ENCODE measurements around the gene KDM4C.

KDM4C gene

DNA sequence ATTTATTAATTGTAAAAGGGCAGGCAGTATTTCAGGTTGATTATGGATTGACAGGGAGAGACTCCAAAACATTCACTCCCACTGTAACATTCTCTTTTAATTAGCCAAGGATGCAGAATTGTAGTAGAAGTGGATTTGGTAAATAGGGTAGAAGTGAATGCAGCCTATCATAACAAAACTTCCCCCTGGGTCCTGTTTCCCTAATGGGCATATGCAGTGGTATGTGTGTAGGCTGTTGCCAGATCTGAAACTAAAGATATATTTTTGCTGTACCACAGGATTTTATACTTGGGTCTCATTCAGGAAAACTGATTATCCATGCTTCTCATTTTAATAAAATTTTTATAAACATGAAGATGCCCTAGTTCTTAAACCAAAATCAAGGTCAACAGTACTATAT lies 351.2 kb downstream of the KDM4C start:
- no peak for DNase-seq

DNA sequence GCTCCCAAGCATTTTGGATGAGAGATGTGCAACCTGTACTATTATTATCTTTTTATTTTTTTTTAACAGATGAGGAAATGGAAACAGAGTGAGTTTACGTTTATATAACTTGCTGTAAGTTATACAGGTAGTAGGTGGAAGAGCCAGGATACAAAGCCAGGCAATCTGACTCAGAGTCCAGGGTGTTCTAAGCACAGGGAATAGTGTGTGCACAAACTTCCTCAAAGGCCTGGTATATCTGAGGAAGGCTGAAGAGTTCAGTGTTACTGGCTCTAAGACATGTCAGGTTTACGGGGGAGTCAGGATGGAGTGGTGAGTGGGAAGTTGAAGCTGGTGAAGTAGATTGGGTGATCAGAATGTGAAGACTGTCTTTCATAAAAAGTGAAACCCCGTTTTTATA lies 353.6 kb downstream of the KDM4C start:
- no peak for DNase-seq

DNA sequence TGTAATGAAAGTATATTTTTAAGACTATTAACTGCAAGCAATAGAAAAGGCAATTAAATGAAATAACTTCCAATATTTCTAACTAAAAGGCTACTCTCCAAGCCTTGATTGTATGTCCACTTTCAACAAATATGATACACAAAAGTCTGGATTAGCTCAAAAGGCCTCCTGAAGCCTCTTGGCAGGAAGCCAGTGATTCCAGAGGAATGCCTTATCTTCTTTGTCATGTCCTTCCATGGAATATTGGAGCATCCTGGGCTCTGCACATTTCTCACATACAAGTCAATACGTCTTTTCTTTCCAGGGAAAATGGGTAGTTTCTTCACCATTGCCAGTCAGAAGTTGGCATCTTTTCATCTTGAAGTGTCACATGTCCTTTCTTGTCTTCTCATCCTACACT lies 357.8 kb downstream of the KDM4C start:
- DNase-seq, result no peak

DNA sequence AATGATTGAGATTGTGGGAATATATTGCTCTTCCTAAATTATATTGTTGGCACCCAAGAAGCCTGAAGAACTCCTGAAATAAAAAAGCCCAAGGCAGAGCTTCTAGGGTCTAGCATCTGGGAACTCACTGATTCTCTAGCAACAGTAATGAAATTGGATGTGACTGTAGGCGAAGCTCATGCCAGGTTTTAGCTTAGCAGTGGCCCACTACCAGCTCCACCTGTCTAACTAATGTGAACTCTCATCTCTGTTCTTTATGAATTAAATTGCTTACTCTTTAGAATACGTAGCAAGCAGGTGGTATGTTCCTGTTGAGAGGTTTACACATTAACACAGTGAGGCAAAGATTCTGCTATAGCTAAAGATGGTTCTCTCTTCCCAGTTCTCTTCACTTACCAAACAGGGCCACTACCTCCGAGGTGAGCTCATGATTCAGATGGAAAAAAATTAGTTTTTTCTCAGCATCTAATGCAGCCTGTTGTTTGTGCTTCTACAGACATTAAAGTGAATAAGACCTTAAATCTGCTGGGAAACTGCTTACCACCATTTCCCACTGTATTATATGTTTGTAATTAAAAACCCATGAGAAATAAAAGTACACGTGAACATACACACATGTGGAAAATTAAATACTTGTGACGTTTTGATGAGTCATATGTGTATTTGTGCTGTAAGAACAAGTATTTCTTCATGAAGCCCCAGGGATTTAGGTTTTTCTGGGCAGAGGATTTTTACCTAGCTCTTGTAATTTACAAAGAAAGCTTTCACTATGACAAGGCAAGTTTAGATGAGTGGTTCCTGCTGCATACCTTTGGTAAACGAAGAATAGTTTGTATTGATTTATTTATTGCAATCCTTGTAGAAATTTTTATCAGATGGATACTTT lies 360.1 kb downstream of the KDM4C start:
- no peak for DNase-seq

DNA sequence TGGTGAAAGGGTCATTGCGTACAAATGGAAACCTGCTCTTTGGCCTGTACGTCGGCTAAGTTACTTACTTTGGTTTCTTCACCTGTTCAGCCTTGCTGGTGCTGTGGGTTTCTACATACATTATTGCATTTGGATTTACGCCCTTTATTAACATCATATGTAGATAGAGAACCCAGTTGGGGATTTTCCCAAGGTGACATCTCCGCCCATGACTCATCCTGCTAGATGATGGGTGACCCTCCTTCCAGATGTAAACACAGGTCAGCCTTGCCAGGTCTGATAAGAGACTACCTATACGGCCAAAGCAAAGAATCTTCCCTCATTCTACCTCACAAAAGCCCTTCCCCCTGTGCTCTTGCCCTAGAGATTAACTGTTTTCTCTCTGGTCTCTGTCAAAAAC lies 360.9 kb downstream of the KDM4C start:
- DNase-seq, result no peak

DNA sequence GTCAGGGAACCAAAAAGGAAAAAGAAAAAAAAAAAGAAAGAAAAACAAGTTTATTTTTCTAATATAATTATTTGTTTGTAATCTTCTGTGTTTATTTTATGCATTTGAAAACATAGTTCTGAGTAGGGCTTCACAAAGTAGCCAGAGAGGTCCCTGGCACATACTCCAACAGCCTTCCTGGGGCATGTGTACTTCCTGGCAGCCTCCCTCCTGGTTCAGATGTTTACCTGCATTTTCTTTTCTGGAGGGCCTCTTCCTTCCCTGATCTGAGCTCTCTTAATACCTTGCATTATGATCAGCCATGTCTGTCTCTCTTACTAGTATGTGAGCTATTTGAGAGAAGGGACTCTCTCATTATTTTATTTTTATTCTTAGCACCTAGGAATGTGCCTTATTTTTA lies 361.8 kb downstream of the KDM4C start:
- DNase-seq, result no peak

DNA sequence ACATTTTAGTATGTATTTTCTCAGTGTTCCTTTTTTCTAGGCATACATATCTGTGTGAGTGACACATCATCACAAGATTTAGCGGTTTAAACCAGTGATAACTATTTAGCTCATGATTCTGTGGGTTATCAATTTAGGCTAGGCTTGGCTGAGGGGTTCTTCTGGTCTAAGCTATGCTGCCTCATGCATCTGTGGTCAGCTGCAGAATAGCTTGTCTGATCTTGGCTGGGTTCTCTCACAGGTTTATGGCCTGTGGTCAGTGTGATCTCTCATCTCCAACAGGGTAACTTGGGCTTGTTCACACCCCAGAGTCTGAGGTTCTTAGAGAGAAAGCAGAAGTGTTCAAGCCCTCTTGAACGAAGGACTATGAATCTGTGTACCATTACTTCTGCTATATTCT lies 363.3 kb downstream of the KDM4C start:
- no peak for DNase-seq

DNA sequence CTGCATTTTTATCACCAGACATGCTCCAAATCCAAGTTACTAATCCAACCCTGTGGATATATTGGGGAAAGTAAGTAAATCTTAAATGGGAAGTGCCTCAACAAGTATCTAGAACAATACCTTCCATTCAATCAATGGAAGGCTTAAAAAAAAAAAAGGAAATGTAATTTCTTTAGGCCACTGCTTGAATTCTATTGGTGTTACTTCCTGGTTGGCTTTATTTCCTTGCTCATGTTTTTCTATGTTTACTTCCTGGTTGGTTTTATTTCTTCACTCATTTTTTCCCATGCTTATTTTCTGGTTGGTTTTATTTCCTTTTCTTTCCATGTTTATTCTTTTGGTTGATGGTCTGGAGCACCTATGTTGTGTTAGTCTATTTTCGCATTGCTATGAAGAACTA lies 363.9 kb downstream of the KDM4C start:
- no peak for DNase-seq

DNA sequence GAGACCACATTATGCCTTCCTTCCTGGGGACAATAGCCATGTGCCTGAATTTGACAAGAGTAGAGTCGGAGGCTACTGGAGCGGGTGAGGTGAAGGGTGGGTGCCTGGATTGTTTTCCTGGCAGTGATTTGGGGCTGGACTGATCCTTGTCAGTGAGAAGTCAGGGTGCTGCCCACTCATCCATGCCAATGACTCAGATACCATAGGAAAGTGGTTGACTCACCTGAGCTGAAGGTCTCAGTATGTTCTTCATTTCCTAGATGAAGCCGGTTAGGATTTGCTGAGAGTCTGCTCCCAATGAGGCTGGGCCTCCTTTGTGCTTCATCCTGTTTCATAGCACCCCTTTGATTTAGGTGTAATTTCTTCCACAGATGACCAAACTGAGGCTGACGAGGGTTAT lies 366.0 kb downstream of the KDM4C start:
- DNase-seq, result no peak

DNA sequence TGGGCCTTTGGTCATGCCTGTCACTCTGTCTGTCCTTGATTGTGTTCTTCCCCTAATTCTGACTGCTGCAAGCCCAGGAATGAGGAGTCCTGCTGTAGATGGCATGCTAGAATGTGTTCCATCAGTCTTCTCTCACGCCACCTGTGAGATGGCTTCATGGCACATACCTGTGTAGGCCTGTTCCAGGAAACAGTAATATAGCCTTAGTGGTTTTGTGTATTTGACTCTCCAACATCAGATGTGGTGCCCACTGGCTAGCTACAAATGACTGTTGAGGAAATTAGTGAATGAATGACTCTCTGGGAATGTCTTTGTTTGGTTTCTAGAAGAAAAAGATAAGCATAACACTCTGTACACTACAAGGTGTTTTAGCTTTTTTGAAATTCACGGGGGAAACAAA lies 367.5 kb downstream of the KDM4C start:
- no peak for DNase-seq

DNA sequence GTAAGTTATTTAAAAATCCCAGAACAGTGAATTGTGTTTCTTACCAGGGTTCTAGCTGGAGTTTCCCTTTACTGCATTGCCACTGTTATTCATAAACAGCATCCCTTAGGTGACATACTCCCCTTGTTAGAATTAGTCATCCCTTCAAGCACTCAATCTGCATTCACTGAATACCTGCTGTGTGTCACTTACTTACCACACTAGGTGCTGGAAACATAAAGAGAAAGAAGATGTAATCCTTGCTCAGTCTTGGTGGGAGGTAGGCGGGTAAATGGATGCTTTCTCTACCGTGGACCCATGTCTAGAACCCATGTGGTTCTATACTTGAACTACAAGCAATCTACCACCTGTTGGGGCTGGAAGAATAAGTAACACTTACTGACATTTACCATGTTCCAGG lies 371.6 kb downstream of the KDM4C start:
- no peak for DNase-seq

DNA sequence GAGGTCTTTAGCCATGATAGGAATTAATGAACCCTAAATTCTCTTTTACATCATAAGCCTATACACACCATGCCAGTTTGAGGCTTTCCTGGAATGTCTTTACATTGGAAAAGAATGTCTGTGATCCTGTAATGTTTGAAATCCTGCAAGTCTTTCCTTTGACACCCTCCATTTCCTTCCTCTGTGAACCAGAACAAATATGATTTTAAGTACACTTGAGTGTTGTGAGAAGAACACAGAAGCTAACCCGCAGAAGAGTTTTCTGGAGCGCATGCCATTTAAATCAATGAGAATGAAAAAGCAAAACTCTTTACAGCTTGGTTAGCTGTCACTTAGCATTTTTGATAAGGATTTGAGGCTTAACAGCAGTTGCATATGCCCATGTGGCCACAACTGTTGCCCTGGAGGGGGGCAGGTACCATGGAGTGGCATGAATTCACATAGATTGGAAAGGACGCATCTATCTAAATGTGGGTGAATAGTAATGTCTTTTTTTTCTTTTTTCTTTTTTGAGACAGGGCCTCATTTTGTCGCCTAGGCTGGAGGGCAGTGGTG lies 372.6 kb downstream of the KDM4C start:
- no peak for DNase-seq

DNA sequence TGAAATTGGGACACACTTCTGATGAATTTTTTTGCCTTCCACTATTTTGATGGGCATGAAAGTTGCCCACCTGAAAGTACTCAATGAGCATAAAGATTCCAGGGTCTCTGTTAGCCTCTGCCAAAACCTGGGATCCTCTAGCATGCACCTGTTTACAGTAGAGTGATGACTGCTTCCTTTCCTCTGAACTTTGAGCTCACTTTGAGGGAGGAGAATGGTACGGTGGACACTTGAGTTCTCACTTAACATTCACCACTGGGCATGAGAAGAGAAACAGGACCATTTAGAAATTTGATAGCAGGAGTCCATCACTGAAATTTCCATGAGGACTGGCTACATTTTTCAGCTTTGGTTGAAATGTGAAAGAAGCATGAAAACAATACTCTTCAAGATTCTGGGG lies 374.8 kb downstream of the KDM4C start:
- no peak for DNase-seq

DNA sequence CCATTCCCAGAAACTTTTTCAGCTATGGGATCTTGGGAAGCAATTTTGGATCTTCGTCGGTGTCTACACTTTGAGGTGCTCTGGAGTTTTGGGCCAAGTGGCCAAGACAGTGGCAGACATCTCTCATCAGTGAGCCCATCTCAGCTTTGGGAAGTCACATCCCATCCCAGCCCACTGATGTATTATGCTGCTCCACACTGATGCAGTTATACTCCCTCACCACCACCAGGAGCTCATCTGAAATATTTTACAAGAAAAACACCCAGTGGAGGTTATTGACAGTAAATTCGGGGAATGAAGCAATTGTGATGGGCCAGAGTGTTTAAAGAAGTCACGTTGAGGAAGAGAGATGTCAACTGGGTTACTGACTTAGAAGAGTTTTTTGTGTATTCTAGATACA lies 378.0 kb downstream of the KDM4C start:
- no peak for DNase-seq

DNA sequence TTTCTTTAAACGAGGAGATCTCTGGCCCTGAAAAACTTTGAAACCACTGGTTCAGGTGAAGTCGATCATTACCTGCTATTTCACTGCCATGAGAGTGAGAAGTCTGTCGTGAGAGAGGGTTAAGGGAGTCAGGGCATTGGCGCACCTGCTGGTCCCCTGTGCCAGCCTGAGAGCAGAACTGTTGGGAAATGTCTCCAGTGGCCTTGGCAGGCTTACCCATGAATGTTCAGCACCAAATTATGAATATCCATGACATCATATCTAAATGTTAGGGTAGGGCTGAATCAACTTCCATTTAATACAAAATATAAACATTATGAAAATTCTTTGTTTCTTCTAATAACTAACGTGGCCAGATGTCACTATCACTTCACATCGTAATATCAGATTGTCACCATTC lies 379.3 kb downstream of the KDM4C start:
- DNase-seq, result no peak

DNA sequence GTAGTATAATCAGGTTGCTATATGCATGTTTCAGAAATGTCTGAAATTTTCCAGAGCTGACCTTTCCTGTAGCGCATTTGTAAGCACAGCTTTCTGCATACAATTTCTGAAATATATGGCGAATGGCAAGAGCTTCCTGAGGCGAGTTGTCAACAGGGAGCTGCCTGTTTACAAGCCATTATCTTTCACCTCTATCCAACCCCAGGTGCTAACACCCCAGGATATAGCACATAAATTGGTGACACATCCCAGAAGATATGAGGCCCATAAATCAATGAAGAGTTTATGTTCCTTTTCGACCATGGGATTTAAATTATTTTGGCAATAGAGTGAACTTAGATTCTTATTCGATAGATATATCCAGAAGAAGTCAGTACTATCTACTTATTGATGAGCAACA lies 379.8 kb downstream of the KDM4C start:
- DNase-seq, result no peak

DNA sequence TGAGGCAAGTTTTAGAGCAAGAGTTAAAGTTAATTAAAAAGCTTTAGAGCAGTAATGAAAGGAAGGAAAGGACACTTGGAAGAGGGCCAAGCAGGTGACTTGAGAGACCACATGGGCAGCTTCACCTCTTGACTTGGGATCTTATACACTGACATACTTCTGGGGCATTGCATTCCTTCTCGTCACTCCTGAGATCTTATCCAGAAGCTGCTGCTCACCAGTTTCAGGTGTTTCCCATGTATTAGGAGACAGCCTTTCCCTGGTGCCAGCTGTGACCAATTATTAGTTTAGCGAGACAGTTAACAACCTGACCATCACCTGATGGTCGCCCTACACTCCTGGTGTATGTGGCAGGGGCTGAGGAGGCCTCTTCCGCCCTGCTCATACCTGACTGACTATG lies 382.1 kb downstream of the KDM4C start:
- DNase-seq, result no peak

DNA sequence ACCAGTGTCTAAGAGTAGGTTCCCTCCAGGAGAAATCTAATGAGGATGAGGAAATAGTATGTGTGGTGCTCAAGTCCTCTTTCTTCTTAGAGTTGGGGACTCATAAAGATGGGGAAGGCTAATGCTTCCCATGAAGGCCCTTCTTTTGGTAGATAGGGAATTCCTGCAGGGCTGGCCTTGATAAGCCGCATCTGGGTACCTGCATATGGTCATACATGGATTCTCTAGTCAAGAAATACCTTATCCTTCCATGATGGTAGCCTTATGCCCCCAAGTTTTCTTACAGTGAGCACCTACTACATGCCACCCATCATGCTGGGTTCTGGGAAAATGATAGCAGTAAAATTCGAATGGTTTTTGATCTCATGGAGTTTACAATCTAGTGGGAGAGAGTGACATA lies 382.6 kb downstream of the KDM4C start:
- no peak for DNase-seq

DNA sequence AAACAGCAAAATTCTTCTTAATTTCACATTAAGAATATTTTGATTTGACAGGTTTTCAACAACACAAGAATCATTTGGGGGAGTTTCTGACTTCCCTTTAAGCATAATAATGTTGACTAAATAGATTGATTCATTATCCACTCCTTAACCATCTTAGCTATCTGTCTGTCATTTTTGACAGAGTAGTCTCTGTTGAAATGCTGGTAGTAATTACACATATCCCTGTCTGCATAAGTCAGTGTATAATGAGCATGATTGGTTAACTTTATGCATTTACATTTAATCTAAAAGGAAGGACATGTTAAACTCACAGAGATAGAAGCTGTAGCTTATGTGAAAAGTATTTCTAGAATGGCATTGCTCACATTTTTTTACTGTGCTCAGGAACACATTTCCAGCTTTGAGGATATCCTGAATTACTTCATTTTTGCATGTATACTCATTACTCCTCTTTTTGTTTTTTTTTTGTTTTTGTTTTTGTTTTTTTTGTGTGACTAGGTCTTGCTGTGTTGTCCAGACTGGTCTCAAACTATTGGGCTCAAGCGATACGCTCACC lies 385.9 kb downstream of the KDM4C start:
- DNase-seq, result no peak

DNA sequence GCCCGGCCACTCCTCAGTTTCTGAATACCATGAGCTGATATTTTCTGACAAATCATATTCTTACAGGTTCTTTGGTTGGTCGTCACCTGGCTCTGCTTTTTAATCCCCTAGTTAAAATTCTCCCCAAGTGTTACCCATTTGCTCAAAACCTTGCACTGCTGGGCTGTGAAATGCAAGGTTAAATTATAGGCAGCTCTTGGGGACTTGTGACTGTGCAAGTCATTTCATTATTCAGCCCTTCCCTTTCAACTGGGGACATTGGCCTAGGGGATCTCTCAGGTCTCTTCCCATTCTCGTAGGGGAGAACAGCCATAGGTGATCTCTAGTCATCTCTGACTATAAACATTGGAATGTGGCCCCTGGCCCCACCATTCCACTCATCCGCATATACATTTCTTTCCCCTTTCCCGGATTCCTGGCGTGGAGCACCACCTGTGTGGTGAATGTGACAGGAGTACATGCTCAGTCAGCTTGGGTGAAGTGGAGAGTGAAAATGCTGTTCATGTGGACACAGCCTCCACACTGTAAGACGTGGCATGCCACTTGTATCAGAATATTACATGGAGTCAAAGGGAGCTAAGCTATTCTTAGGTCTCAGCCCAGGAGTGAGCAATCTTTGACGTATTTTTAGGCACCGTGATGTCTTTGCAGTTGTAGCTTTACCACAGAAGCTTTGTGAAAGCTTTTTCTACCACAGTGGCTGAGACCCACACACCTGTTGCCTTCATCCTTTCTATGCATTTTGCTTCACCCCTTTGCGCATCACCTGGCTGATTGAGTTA lies 386.7 kb downstream of the KDM4C start:
- no peak for DNase-seq

DNA sequence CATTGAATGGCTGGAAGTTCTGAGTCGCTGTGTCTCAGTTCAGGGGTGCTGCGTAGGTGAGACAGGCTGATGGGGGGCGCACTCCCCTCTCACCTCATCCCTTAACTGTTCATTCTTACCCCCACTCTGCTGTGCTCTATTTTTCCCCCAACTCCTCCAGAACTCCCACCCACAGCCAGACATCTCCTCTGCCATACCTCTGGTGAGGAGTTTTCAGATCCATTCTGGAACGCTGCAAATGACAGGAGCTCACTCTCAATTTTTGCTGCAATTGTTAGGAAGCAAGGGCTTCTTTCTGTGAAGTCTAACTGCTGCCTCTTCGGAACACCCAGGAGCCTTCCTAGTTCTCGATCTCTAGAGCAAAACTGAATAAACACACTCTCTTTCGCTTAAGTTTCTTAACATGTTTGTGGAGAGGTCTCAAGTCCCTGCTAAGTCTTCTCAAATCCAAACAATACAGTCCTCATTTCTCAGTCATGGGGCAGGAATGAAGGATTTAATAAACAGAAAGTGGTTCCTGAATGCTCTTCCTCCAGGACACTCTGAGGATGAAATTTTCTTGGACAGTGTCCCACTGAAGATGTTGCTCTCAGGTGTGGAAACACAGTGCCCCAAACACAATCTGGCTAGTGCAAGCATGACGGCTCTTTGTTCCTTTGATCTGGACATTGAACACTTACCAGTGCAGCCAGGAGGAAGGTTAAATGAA lies 387.7 kb downstream of the KDM4C start:
- no peak for DNase-seq

DNA sequence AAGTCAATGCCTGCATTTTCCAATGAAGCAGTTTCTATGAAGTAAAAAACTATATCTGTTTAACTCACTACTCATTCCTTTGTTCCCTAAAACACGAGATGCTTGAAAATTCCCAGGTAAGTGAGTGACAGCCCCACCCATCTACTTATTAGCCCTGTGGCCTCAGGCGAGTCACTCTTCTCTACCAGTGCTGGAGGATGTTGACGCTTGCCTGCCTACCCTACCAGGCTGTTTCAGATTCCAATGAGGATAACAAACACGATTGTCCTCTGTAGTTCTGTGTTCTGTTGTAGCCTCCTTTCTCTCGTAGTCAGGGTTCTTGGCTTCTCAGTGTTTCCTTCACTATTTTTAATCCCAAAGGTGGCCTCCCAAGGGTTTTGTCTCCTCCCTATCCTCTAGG lies 388.8 kb downstream of the KDM4C start:
- no peak for DNase-seq

All from activated CD4-positive, alpha-beta T cell treated with anti-CD3 and anti-CD28 coated beads, Interleukin-2, amount 50 U/mL, for 1 hour (primary cell).